COLO668 (cell line): ENCODE results near the gene CRHBP.

Experiments used
- DNase-seq: peaks from one replicate; lab custom pipeline; 2025; ENCODE audit not compliant: unreplicated experiment; lab: John Stamatoyannopoulos, UW

The CRHBP gene

GRCh38 chr5:77012601-77013000, 59.8 kb downstream of the CRHBP start:
- DNase-seq = no peak

- no peak for DNase-seq
These were observed 63.2 kb downstream of the CRHBP start for GRCh38 chr5:77015938-77016569.

DNA sequence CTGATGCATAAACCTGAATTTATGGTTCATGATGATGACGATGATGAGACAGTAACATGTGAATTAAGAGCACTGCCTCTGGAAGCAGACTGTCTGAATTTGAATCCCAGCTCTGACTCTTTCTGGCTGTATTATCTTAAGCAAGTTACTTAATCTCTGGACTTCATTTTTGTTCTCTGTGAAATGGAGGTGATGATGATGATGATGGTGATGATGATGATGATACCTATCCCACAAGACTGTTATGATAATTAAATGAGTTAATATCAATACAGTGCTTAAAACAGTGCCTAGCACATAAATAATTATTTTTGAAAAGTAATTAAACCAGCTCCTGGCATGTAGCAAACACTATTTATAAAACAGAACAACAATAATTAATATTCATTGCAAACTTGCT, 64.1 kb downstream of the CRHBP start:
- DNase-seq = no peak

DNA sequence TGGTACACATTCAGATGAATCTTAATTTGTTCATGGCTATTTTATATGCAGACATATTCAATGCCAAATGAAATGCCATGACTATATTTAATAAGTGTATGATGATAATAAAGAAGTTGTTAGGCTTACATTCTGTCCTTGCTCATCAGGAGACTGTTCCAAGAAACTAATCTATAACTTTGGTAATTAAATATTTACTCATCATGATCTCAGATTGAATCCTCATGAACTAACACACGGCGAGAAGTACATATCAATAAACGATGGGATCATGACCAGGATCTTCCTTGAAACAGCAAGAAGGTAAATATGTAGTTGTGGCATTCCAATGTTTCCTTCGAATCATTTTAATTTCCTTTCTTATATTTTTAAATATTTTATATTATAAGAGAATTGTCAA, 64.8 kb downstream of the CRHBP start:
- DNase-seq = no peak
